Right lung (tissue), 10 donors: ENCODE data around the gene TM9SF3. TPM values are rescaled to one million over a fixed set of nuclear protein-coding genes. Genes with fewer than 3 reads are reported as not detected.

Experiments used
- DNase-seq, 2 donors: peaks; one replicate each; pipeline ENCODE4 v3.0.0-alpha.2; 2013
- long read RNA-seq, 8 donors: transcript quantifications; one replicate each; lab custom pipeline, GENCODE V29; 2026
- polyA plus RNA-seq, 5 donors: library from polyadenylated mRNA; unstranded; fragments of 120-200 nt; gene quantifications; one replicate each; pipeline versions ENCODE4 v1.2.1 to v1.2.3, GENCODE V29; 2013; ENCODE audit warnings: inconsistent platforms in 1 of 5, low replicate concordance in 1 of 5; ENCODE audit not compliant: insufficient read length in 5 of 5, insufficient read depth in 1 of 5

Gene TM9SF3
- polyA plus RNA-seq = 100 to 1,000 TPM; 112 to 172 (median 156) TPM
- long read RNA-seq, donor 1, full-length matches to known transcripts = 36 of 51 reads
- long read RNA-seq, donor 1, partial matches to known transcripts = 15 of 51 reads
- long read RNA-seq, donor 1, other reads (novel, unspliced or antisense) = 0 of 51 reads
- long read RNA-seq, donor 2, full-length matches to known transcripts = 25 of 33 reads
- long read RNA-seq, donor 2, partial matches to known transcripts = 8 of 33 reads
- long read RNA-seq, donor 2, other reads (novel, unspliced or antisense) = 0 of 33 reads
- long read RNA-seq, donor 3, full-length matches to known transcripts = 31 of 36 reads
- long read RNA-seq, donor 3, partial matches to known transcripts = 5 of 36 reads
- long read RNA-seq, donor 3, other reads (novel, unspliced or antisense) = 0 of 36 reads
- long read RNA-seq, donor 4, full-length matches to known transcripts = 27 of 38 reads
- long read RNA-seq, donor 4, partial matches to known transcripts = 11 of 38 reads
- long read RNA-seq, donor 4, other reads (novel, unspliced or antisense) = 0 of 38 reads
- long read RNA-seq, donor 5, full-length matches to known transcripts = 27 of 162 reads
- long read RNA-seq, donor 5, partial matches to known transcripts = 135 of 162 reads
- long read RNA-seq, donor 5, other reads (novel, unspliced or antisense) = 0 of 162 reads
- long read RNA-seq, donor 6, full-length matches to known transcripts = 34 of 42 reads
- long read RNA-seq, donor 6, partial matches to known transcripts = 8 of 42 reads
- long read RNA-seq, donor 6, other reads (novel, unspliced or antisense) = 0 of 42 reads
- long read RNA-seq, donor 7, full-length matches to known transcripts = 44 of 58 reads
- long read RNA-seq, donor 7, partial matches to known transcripts = 14 of 58 reads
- long read RNA-seq, donor 7, other reads (novel, unspliced or antisense) = 0 of 58 reads
- long read RNA-seq, donor 8, full-length matches to known transcripts = 15 of 15 reads
- long read RNA-seq, donor 8, partial matches to known transcripts = 0 of 15 reads
- long read RNA-seq, donor 8, other reads (novel, unspliced or antisense) = 0 of 15 reads

DNA sequence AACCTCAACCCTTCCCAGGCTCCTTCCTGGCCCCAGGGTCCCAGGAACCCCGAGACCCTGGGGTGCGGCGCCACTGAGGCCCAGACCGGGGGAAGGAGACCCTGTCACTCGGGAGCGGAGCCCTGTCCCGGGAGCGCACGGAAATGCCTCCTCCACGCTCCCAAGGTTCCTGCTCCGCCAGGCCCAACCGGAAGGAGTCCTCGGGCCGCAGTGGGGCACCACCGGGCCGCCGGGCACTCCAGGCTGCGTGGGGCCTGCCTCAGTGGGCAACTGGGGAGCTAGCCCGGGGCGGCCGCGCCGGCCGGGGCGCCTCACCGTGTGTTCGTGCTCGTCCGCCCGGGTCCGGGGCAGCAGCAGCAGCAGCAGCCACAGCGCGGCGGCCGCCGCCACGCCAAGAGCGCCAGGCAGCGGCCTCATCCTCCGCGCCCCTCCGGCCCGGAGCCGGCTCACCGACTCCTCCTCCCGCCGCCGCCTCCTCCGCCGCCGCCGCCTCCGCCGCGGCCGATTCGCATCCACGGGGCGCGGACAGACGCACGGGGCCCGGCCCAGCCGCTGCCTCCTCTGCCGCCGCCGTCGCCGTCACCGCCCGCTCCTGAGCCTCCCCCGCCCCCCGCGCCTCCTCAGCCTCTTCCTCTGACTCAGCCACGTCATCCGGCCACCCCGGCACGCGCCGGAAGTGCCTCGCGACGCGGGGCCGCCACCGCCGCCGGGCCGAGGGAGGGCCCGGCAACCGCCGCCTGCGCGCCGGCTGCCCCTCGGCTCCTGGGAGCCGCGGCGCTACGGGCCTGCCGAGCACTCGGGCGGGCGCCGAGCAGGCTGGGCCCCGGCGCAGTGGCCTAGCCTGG is at the start of gene TM9SF3:
Gene TM9SF3, minus strand, starts transcription at position 594 of the 845 bp plus-strand sequence. Its CDS starts 177 bp downstream, at position 417.
- DNase-seq = peak; percentile 87 to 89

GRCh38 chr10:96636551-96636950 is 49.7 kb upstream of the TM9SF3 start:
- no peak for DNase-seq

DNA sequence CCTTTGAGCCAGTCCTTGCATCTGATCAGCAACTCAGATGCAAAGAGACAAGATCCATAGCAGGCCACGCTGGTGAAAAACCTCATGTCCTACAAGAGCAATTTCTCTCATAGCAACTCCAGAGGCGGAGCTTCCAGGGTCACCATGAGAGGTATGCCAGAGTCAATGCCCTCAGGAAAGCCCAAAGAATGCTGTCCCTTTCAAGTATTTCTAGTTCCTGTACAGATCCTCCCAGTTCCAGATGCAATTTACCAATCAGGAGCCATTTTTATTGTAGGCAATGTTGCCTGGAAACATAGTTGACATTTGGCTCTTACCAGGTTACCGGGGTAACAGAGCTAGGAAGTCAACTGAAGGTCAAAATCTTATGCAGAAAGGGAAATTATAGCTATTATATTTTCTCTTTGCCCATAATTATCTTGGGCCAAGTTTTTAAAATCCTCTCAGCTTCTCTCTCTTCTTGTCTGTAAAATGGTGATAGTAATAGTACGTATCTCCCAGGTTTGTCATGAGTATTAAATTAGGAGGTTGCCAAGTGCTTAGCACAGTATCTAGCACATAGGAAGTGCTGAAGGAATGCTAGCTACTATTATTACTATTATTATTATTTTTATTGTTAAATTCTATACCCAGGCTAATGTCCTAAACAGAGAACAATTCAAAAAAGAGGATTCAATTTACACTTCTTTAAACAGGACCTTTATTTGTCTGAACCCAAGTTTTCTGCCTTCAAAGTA is 46.3 kb upstream of the TM9SF3 start:
- DNase-seq = peak; percentile 58 to 60

DNA sequence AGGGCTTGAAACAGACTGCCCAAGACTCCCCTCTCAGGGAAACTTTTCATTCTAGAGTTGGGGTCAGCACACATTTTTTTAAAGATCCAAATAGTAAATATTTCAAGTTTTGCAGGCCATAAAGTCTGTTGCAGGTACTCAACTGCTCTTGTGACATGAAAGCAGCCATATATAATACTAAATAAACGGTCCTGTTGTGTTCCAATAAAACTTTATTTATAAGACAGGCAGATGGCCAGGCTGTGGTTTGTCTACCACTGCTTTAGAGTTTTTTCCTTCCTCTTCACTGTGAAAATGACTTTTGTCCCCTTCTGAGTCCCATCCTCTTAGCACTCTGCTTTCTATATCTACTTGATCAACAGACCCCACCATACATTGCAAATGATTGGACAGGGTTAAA is 40.5 kb upstream of the TM9SF3 start:
- no peak for DNase-seq

- no peak for DNase-seq
These were observed 40.0 kb upstream of the TM9SF3 start for GRCh38 chr10:96626795-96627194.

GRCh38 chr10:96625173-96625572 is 38.4 kb upstream of the TM9SF3 start:
- DNase-seq = no peak

DNA sequence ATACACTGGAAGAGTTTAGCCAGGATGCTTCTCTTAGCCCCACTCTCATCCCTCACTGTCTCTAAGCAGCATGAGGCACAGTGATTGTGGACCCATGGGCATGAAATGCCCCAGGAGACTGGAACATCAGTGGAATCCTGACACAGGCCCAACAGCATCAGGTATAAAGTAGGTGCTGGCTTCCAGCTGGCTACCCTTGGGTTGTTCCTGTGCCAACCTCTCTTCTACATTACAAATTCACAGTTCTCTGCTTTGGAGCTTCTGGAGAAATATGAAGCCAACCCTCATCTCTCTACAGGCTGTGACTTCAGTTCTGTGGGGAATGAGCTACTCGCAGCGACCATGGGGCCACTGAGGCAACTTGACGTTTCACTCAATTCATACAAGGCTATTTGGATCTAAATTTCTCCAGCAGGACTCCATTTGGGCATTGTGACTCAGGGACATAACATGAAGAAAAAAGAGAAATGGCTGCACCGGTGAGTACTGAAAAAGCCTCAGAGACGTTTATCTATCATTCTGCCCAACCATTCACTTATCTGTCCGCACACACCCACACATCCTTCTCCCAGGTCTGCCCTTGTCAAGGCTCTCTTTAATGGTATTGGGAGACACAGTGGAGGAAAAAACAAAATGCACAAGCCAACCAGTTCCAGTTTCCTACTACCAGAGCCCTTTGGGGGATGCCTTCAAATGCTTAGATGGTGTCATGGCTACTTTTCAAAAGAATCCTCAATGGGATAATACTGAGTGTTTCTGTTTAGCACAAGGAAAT is 35.4 kb upstream of the TM9SF3 start:
- no peak for DNase-seq

DNA sequence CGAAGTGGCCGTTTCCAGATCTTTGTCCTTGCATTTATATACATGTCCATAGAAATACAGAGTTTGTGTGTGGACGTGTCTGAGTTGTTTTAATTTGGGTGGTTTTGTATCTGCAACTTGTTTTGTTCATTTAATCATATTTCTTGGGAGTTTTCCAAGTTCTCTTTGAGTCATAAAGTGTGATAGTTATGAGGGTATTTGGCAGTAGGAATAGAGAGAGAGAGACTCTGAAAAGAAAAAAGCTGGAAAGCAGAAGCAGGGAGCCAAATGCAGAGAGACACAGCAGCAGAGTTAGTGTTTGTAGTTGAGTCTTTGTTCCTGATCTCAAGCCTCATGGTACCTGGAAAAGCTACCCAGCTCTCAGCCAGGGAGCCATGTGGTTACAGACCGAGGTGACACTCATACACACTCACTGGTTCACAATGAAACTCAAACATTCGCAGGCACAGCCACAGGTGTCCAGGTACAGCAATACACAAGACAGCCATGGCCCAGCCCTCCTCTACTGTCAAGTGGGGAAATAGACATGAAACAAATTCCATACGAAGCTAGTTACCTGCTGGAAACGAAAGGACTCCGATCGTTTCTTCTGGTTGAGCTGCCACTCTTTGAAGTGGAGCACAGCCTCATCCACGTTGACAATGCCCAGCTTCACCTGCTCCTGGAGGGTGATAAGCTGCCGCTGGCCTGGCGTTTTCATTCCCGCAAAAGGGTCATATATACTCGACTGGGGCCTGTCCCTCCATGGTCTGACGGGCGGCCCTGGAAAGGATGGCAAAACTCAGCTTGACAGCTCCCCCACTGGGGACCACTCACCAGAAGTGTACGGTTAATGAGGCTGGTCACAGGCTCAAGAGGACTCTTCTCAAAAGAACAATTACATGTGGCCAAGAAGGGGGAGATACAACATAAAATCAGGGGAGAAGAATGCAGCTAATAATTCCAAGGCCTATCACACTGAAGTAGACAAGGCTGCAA is 33.3 kb upstream of the TM9SF3 start:
- no peak for DNase-seq

DNA sequence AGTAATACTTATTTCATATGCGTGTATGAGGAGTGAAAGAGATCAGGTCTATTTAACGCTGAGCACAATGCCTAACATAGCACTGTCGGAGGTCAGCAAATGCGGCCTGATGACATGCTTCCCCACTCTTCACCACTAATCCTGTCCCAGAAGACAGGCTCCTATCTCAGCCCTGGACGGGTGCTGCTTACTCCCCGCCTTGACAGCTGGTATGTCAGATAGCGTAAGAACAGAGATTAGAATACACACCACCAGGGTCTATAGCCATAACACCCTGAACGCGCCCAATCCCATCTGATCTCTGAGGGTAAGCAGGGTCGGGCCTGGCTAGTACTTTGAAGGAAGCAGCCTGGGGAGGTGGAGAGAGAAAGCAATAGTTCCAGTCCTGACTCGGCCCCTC is 32.3 kb upstream of the TM9SF3 start:
- no peak for DNase-seq

DNA sequence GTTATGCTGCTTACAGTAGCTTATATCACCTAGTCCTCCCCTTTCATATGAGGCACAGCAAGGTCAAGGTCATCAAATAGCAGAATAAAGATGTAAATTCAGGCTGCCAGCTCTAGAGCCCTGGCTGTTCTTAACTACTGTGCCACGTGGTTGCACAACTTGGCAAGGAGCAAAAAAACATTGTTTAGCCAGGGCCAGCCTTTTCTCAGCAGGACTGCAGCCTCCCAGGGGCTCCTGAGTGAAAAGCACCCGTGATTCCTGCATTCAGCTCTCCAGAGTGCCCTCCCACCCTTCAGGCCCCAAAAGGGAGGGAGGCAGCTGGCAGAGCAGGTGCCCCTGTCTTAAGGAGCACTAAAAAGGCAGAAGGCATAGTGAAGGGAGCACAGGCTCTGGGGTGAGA is 31.8 kb upstream of the TM9SF3 start:
- DNase-seq = no peak

DNA sequence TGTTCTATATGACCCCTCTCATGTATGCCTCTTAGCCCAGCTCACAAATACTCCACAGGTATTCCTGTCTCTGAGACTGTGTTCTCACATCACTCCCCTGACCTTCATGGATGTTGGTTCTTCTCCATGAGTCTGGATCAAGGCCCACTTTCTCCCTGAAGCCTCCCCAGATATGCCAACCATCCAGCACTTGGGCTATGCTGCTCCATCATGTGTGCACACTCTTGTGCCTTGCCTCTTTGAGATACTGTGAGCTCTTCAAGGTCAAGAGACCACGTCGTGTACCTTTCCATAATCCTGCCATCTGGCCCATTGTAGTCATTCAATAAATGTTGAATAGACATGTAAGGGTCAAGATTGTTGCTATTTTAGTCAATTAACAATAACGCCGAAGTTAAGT is 30.1 kb upstream of the TM9SF3 start:
- no peak for DNase-seq

DNA sequence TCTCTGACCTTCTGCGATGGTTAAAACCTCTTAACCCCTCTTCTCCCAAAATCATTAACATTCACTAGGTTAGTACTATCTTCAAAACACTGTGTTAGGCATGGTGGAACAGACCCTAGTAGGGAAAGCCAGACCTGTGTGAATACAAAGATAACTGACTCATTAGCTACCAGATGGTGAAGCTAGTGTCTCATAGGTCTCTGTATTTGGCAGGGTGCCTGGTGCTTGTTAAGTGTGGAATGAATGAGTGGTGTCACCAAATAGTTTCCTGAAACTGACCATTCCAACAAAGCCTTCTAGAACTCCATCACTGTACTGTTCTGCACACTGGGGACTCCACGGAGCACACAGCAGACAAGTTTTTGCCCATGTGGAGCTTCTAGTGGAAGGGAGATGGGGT is 27.7 kb upstream of the TM9SF3 start:
- no peak for DNase-seq

GRCh38 chr10:96613576-96613975 is 26.8 kb upstream of the TM9SF3 start:
- no peak for DNase-seq

DNA sequence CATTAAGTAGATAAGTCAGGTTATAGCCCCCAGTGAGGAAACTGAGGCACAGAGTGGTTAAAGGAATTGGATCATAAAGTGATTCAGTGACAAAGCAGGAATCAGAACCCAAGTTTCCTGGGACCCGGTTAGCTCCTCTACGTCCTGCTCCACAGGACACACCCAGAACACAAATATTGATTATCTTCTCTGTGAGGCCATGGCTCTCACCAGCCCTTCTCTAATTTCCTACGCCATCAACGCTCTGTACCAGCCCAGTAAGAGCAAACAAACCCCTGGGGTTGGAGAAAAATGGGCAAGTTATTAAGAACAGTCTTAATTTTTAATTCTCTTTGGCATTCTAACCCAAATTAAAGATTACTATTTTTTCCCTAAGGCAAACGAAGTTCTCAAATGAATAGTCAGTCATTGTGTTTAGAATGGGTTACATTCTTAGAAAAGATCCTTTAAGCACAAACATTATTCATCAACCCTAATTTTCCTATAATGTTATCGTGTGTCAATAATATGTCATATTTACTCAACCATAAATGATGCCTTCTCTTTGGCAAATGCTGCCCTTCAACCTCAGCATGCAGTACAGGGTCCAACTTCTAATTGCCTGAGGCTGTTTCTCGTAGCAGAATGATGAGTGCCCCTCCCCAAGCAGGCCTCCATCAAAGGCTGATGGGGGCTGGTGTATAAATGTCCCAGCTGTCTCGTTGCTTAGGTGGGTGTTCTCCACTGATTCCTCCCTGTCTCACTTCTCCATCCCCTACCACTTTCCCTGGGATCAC is 25.4 kb upstream of the TM9SF3 start:
- DNase-seq = no peak

- no peak for DNase-seq
These were observed 24.0 kb upstream of the TM9SF3 start for GRCh38 chr10:96610817-96611216.

- DNase-seq = no peak
These were observed 22.7 kb upstream of the TM9SF3 start for GRCh38 chr10:96609510-96609909.

GRCh38 chr10:96608805-96609204 is 22.0 kb upstream of the TM9SF3 start:
- no peak for DNase-seq

GRCh38 chr10:96608262-96608661 is 21.4 kb upstream of the TM9SF3 start:
- no peak for DNase-seq
